Endothelial cell of umbilical vein (primary cell): ENCODE measurements around the gene C12orf76. TPM values are rescaled to one million over a fixed set of nuclear protein-coding genes. Genes with fewer than 3 reads are reported as not detected.

Experiments
- BruUV-seq: library from RNA; stranded (reverse); fragments of 400-500 nt; replicated peaks from 2 replicates; lab custom pipeline; 2021; lab: Mats Ljungman, UMichigan
- CTCF ChIA-PET: fragments of 300-600, 350-600 bp; sonication (Branson Sonifier 250); formaldehyde crosslinking; loops from one replicate; lab custom pipeline; 2021; ENCODE audit warnings: antibody characterized with exemption, inconsistent platforms; lab: Charles Lee
- POLR2A ChIA-PET: fragments of 300-600, 350-600 bp; sonication (Branson Sonifier 250); formaldehyde crosslinking; loops from one replicate; lab custom pipeline; 2021; ENCODE audit warnings: antibody characterized with exemption, inconsistent platforms; lab: Charles Lee
- DNase-seq: peaks from one replicate; pipeline ENCODE4 v3.0.0-alpha.2; 2011; ENCODE audit warnings: low read depth, low spot score
- FAIRE-seq: peaks from 2 replicates; lab custom pipeline; 2011; peaks lifted over from hg19 to GRCh38; lab: Jason Lieb, UNC
- H2AFZ ChIP-seq: 2 replicates; pipeline ENCODE4 v1.6.0; 2012; ENCODE audit warnings: low read depth, low read length, control low read depth, inconsistent platforms
- H3K27ac ChIP-seq: 2 replicates; pipeline ENCODE4 v1.5.1; 2011; ENCODE audit warnings: low read depth, mild to moderate bottlenecking, control low read depth, low read length, moderate library complexity; ENCODE audit not compliant: insufficient read depth
- H3K27me3 ChIP-seq, 2 experiments: 2 replicates each; pipeline versions ENCODE4 v1.6.0 to v1.6.1; 2011; ENCODE audit warnings: low read length in 2 of 2, mixed read lengths in 1 of 2; ENCODE audit not compliant: control insufficient read depth in 2 of 2, insufficient read depth in 2 of 2
- H3K36me3 ChIP-seq, 2 experiments: 2 replicates in 1 of 2; 3 replicates in 1 of 2; pipeline ENCODE4 v1.5.1; 2011; ENCODE audit warnings: low read length in 2 of 2, mild to moderate bottlenecking in 1 of 2, moderate library complexity in 1 of 2; ENCODE audit not compliant: control insufficient read depth in 2 of 2, insufficient read depth in 2 of 2; ENCODE audit errors: extremely low read depth in 1 of 2
- H3K4me1 ChIP-seq: 3 replicates; pipeline ENCODE4 v1.5.1; 2011; ENCODE audit warnings: mild to moderate bottlenecking, low read length; ENCODE audit not compliant: control insufficient read depth, insufficient read depth; ENCODE audit errors: extremely low read depth
- H3K4me2 ChIP-seq: 2 replicates; pipeline ENCODE4 v1.6.1; 2011; ENCODE audit warnings: low read length, control low read depth, mixed read lengths; ENCODE audit not compliant: insufficient read depth
- H3K4me3 ChIP-seq, 3 experiments: fragments of 200-600 bp in 1 of 3; sonication (generic), shearing (Covaris generic) in 1 of 3; replicated peaks in 1 of 3; 2 replicates each; pipeline ENCODE4 v1.5.1; 2011 to 2016; ENCODE audit warnings: control low read depth in 3 of 3, low read length in 3 of 3, mild to moderate bottlenecking in 2 of 3, inconsistent platforms in 1 of 3, low read depth in 1 of 3, moderate library complexity in 1 of 3; ENCODE audit not compliant: insufficient read depth in 1 of 3
- H3K79me2 ChIP-seq: 2 replicates; pipeline ENCODE4 v1.6.0; 2012; ENCODE audit warnings: low read length, inconsistent platforms; ENCODE audit not compliant: control insufficient read depth, insufficient read depth
- H3K9ac ChIP-seq: replicated peaks from 2 replicates; pipeline ENCODE3; 2011; ENCODE audit warnings: low read length, control low read depth; ENCODE audit not compliant: insufficient read depth; ENCODE audit errors: extremely low read depth
- H3K9me1 ChIP-seq: replicated peaks from 3 replicates; pipeline ENCODE4 v1.6.0; 2011; ENCODE audit warnings: mild to moderate bottlenecking, low read length; ENCODE audit not compliant: control insufficient read depth, insufficient read depth; ENCODE audit errors: extremely low read depth
- H3K9me3 ChIP-seq: replicated peaks from 2 replicates; pipeline ENCODE4 v1.5.1; 2012; ENCODE audit warnings: low read length, inconsistent platforms; ENCODE audit not compliant: control insufficient read depth, insufficient read depth
- H4K20me1 ChIP-seq: replicated peaks from 2 replicates; pipeline ENCODE3; 2011; ENCODE audit warnings: mild to moderate bottlenecking, low read length; ENCODE audit not compliant: control insufficient read depth, insufficient read depth; ENCODE audit errors: extremely low read depth
- EZH2 ChIP-seq: IDR thresholded peaks from 2 replicates; pipeline ENCODE4 v1.6.1; 2012; ENCODE audit warnings: borderline replicate concordance, low read depth, mild to moderate bottlenecking, moderate library complexity, low read length, inconsistent platforms; ENCODE audit not compliant: severe bottlenecking
- FOS ChIP-seq: IDR thresholded peaks from 2 replicates; pipeline ENCODE4 v1.6.1; 2011; ENCODE audit warnings: mild to moderate bottlenecking, low read length, moderate library complexity, borderline replicate concordance; ENCODE audit not compliant: insufficient read depth
- GATA2 ChIP-seq: IDR thresholded peaks from 2 replicates; pipeline ENCODE4 v1.7.0; 2011; ENCODE audit warnings: low read depth, mild to moderate bottlenecking, moderate library complexity, mixed read lengths, low read length; ENCODE audit not compliant: insufficient read length, insufficient read depth
- JUN ChIP-seq: IDR thresholded peaks from 2 replicates; pipeline ENCODE4 v1.6.1; 2011; ENCODE audit warnings: borderline replicate concordance, low read depth; ENCODE audit not compliant: insufficient read length, insufficient read depth
- MAX ChIP-seq: IDR thresholded peaks from 2 replicates; pipeline ENCODE4 v1.6.1; 2011; ENCODE audit not compliant: insufficient read depth, insufficient read length
- MYC ChIP-seq: IDR thresholded peaks from one replicate; pipeline ENCODE4 v1.6.1; 2011; ENCODE audit warnings: mild to moderate bottlenecking, low read depth, low read length
- POLR2A ChIP-seq: IDR thresholded peaks from 2 replicates; pipeline ENCODE4 v1.6.1; 2012; ENCODE audit warnings: low read depth, mild to moderate bottlenecking, control low read depth, low read length
- POLR2AphosphoS5 ChIP-seq: IDR thresholded peaks from 2 replicates; pipeline ENCODE4 v1.6.1; 2012; ENCODE audit warnings: low read depth, mild to moderate bottlenecking, control low read depth, low read length, moderate library complexity; ENCODE audit not compliant: insufficient read depth
- dilution Hi-C: fragments of 300-500 bp; cut with MboI; formaldehyde crosslinking; loops from one replicate; pipeline ENCODE4 v1.15.0; 2019; ENCODE audit warnings: low sequenced_read_pairs; ENCODE audit not compliant: extremely low pct_ligation_motif_present
- intact Hi-C: fragments of 100-400 bp; cut with micrococcal nuclease; formaldehyde crosslinking; loops from one replicate; pipeline ENCODE4 v1.10.0; 2022
- polyA plus RNA-seq, 4 experiments: library from polyadenylated mRNA; depleted of rRNA in 3 of 4; stranded (reverse) in 3 of 4; unstranded in 1 of 4; fragments of >200 nt; gene quantifications; 2 replicates each; pipeline versions ENCODE4 v1.2.1 to v1.2.3, GENCODE V29; 2011 to 2012; ENCODE audit warnings: missing spikeins in 1 of 4
- total RNA-seq: library from RNA; stranded (reverse); gene quantifications from 2 replicates; pipeline ENCODE4 v1.2.3, GENCODE V29; 2021
- TF ChIP-seq, protein P1 (sequence below), 2 donors: IDR thresholded peaks; 1 replicate in 1 of 2; 2 replicates in 1 of 2; pipeline ENCODE4 v1.5.1; 2011; ENCODE audit warnings: low read length in 2 of 2, mild to moderate bottlenecking in 2 of 2, moderate library complexity in 2 of 2, control low read depth in 1 of 2, inconsistent platforms in 1 of 2, low read depth in 1 of 2; ENCODE audit not compliant: insufficient read depth in 1 of 2; ENCODE audit errors: extremely low read depth in 1 of 2

The C12orf76 gene
- total and polyA plus RNA-seq, 2 donors (not counting 3 experiments of a cell fraction or from before 2014, with no cell fraction given): 13.4 to 17.1 TPM

GRCh38 chr12:110007881-110008280, 40.4 kb downstream of the C12orf76 start:
- Histone ChIP-seq H3K79me2 (peaks cover 3% of the 10 kb centered on the region), H3K36me3 (no peaks in the 10 kb centered on the region), H3K9ac (no peak overlapping the region), H3K4me2 (no peak overlapping the region), H4K20me1 (no peaks in the 10 kb centered on the region), H3K27ac (no peak overlapping the region), H3K9me3 (no peaks in the 10 kb centered on the region), H3K27me3 (no peaks in the 10 kb centered on the region), H2AFZ (no peak overlapping the region), H3K9me1 (no peaks in the 10 kb centered on the region), H3K4me1 (no peaks in the 10 kb centered on the region), H3K4me3 (no peak overlapping the region)
- dilution Hi-C loops (no loop called here), intact Hi-C loops (no loop called here)
- no peak for DNase-seq
- ChIA-PET POLR2A (no interaction called here), CTCF (no interaction called here)
- FAIRE-seq: no peak
- BruUV-seq: no TSS peak
- no peak for TF ChIP-seq EZH2
- no peak for TF ChIP-seq GATA2
- no peak for TF ChIP-seq MAX
- no peak for TF ChIP-seq MYC
- TF ChIP-seq, protein P1, sequence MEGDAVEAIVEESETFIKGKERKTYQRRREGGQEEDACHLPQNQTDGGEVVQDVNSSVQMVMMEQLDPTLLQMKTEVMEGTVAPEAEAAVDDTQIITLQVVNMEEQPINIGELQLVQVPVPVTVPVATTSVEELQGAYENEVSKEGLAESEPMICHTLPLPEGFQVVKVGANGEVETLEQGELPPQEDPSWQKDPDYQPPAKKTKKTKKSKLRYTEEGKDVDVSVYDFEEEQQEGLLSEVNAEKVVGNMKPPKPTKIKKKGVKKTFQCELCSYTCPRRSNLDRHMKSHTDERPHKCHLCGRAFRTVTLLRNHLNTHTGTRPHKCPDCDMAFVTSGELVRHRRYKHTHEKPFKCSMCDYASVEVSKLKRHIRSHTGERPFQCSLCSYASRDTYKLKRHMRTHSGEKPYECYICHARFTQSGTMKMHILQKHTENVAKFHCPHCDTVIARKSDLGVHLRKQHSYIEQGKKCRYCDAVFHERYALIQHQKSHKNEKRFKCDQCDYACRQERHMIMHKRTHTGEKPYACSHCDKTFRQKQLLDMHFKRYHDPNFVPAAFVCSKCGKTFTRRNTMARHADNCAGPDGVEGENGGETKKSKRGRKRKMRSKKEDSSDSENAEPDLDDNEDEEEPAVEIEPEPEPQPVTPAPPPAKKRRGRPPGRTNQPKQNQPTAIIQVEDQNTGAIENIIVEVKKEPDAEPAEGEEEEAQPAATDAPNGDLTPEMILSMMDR (IDR thresholded peaks at IDR 0.05; ENCODE audit: extremely low read depth in 1 of 2, insufficient read depth in 1 of 2, low read depth in 1 of 2, low read length in 2 of 2): no peak
- TF ChIP-seq FOS: no peak
- TF ChIP-seq JUN: no peak
- TF ChIP-seq POLR2A: no peak
- no peak for TF ChIP-seq POLR2AphosphoS5
